ENCODE measurements around the gene TLCD4.
"Not testable (repeated sequence)": the region's sequence is repeated elsewhere in the genome, so short reads cannot be mapped to it uniquely, and the experiment has no call there.

Gene TLCD4

GRCh38 chr1:95117207-95118066 is at the start of gene TLCD4:
TLCD4 (plus strand) TSS chr1:95117355; CDS start chr1:95143902, 26,547 bp downstream.
- DNase-seq = peak; percentile 37 to 51

- DNase-seq = no peak
These were observed 49.6 kb upstream of the TLCD4 start for GRCh38 chr1:95067568-95067967.

- no peak for DNase-seq
These were observed 48.0 kb upstream of the TLCD4 start for GRCh38 chr1:95068956-95069709.

GRCh38 chr1:95069710-95070093 is 47.5 kb upstream of the TLCD4 start:
- no peak for DNase-seq

- no peak for DNase-seq
These were observed 45.6 kb upstream of the TLCD4 start for GRCh38 chr1:95071539-95071938.

- DNase-seq = no peak
These were observed 45.0 kb upstream of the TLCD4 start for GRCh38 chr1:95072117-95072516.

GRCh38 chr1:95072532-95073419 is 44.4 kb upstream of the TLCD4 start, which contains the start of gene ALG14:
ALG14 (minus strand) TSS chr1:95072951; CDS start chr1:95072898, 53 bp downstream.
- DNase-seq = peak; percentile 85 to 97

- no peak for DNase-seq
These were observed 43.7 kb upstream of the TLCD4 start for GRCh38 chr1:95073446-95073845.

- DNase-seq = no peak
These were observed 41.1 kb upstream of the TLCD4 start for GRCh38 chr1:95076034-95076433.

- no peak for DNase-seq
These were observed 36.7 kb upstream of the TLCD4 start for GRCh38 chr1:95080446-95080845.

GRCh38 chr1:95080879-95081278 is 36.3 kb upstream of the TLCD4 start:
- no peak for DNase-seq

GRCh38 chr1:95084317-95085176 is 32.6 kb upstream of the TLCD4 start:
- no peak for DNase-seq

- DNase-seq = no peak
These were observed 31.8 kb upstream of the TLCD4 start for GRCh38 chr1:95085376-95085775.

- DNase-seq = no peak
These were observed 30.1 kb upstream of the TLCD4 start for GRCh38 chr1:95086949-95087533.

- no peak for DNase-seq
These were observed 28.9 kb upstream of the TLCD4 start for GRCh38 chr1:95088303-95088702.

GRCh38 chr1:95089650-95090287 is 27.4 kb upstream of the TLCD4 start:
- DNase-seq = no peak

- not testable (repeated sequence) for DNase-seq
These were observed 25.9 kb upstream of the TLCD4 start for GRCh38 chr1:95091290-95091689.

- not testable (repeated sequence) for DNase-seq
These were observed 24.3 kb upstream of the TLCD4 start for GRCh38 chr1:95092891-95093290.

- DNase-seq = no peak
These were observed 23.9 kb upstream of the TLCD4 start for GRCh38 chr1:95093296-95093695.

- DNase-seq = no peak
These were observed 22.2 kb upstream of the TLCD4 start for GRCh38 chr1:95094923-95095322.

- DNase-seq = no peak
These were observed 21.3 kb upstream of the TLCD4 start for GRCh38 chr1:95095833-95096217.
